NCI-H510A (cell line): ENCODE results near the gene WWP2.
"Not testable (repeated sequence)": the region's sequence is repeated elsewhere in the genome, so short reads cannot be mapped to it uniquely, and the experiment has no call there.

Experiments
- DNase-seq: peaks from one replicate; lab custom pipeline; 2025; lab: John Stamatoyannopoulos, UW

The WWP2 gene

GRCh38 chr16:69831212-69832123 is 69.3 kb downstream of the WWP2 start:
- DNase-seq, result no peak

- DNase-seq, result no peak
Measured at GRCh38 chr16:69833357-69834282, 71.5 kb downstream of the WWP2 start.

DNA sequence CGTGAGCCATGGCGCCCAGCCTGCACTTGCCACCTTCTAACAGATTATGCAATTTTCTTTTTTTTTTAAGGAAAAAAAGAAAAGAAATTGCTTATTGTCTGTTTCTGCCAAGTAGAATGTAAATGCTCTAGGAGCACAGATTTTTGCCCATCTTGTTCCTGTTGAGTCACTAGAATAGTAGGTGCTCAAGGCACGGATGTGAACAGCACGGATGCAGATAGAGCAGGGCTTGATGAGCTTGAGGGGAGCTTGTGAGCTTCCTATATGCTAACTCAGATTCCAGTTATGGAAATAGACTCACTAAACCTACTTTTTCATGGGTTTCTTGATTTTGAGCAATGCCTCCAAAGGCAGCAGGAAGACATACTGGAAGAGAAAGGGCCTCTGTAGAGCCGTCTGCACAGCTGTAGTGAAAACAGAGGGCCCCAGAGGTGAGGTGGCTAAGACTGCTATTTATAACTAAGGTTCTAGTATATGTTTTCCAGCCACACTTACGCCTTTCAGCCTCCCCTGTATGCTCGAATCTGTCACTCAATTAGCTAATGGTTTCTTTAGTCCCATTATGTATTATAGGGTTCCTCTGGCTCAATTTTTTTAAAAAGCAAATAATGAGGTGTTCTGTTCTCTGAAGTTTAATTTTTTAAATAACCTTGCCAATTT is 72.8 kb downstream of the WWP2 start:
- no peak for DNase-seq

DNA sequence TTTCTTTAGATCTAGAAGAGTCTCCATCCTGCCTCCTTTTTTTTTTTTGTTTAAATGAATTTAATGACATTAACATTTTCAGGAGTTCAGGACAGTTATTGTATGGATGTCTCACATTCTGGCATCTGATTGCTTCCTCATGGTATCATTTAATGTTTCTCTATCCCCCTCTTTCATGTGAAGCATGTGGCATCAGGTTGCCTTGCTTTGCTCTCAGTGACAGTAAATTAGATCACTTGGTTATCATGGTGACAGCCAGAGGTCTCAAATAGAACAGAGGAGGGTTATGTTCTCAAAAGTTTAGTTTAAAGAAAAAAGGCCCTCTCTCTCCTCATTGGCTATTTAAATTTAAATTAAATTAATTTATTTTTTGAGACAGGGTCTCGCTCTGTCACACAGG is 74.1 kb downstream of the WWP2 start:
- DNase-seq, result no peak

- DNase-seq, result no peak
Measured at GRCh38 chr16:69837380-69837779, 75.2 kb downstream of the WWP2 start.

- no peak for DNase-seq
Measured at GRCh38 chr16:69838489-69838888, 76.4 kb downstream of the WWP2 start.

GRCh38 chr16:69839240-69839688 is 77.1 kb downstream of the WWP2 start:
- no peak for DNase-seq

DNA sequence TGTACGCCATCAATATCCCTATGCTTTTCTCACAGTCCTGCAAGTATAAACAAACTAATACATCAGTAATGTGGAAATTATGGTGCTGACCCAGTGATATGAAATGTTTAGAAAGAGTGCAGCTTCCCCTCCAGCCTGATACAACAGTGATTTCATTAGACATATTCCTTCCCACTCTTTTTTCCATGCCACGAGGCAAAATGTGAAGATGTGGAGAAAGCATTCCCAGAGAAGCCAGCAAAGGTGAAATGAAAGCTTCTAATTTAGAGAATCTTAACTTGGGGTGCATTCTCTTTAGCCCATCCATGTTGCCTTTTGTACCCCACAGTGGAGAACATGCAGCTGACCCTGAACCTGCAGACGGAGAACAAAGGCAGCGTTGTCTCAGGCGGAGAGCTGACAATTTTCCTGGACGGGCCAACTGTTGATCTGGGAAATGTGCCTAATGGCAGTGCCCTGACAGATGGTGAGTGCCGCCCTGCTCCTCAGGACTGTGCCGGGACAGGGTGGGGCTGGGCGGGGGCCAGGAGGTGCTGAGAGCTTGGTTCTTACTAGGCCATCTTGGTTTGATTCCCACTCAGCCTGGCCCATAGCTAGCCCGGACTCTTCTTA is 77.8 kb downstream of the WWP2 start:
- no peak for DNase-seq

- no peak for DNase-seq
Measured at GRCh38 chr16:69840975-69841374, 78.8 kb downstream of the WWP2 start.

- no peak for DNase-seq
Measured at GRCh38 chr16:69844441-69844840, 82.3 kb downstream of the WWP2 start.

- no peak for DNase-seq
Measured at GRCh38 chr16:69845181-69845580, 83.0 kb downstream of the WWP2 start.

DNA sequence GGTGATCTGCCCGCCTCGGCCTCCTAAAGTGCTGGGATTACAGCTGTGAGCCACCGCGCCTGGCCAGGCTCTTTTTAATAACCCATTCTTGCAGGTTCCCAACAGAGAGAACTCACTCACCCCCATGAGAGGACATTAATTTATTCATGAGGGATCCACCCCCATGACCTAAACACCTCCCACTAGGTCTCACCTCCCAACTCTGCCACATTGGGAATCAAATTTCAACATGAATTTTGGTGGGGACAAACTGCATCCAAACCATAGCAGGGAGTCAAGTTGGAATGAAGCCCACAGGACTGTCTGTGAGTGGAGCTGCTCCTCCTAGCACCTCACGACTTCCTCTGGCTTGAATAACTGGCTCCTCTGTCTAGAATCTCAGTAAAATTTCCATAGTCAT is 85.5 kb downstream of the WWP2 start:
- no peak for DNase-seq

- DNase-seq, result no peak
Measured at GRCh38 chr16:69848637-69849545, 86.8 kb downstream of the WWP2 start.

- no peak for DNase-seq
Measured at GRCh38 chr16:69851491-69852240, 89.5 kb downstream of the WWP2 start.

- DNase-seq, result no peak
Measured at GRCh38 chr16:69852815-69853214, 90.7 kb downstream of the WWP2 start.

DNA sequence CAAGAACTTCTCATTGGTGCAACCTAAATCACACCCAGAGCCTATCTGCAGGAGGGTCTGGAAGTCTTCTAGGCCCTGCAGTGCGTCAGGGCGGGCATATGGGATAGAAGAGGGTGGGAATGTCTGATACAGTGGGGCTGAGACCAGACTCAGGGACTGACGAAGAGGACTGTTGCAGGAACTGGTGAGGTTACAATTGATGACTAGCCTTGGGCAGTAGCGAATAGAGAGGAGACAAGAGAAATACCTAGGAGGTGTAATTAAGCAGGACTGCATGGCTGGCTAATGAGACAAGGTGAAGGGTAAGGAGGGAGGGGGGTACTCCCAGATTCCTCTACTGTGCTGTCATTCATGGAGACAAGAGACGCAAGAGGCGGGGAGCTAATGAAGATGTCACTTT is 91.3 kb downstream of the WWP2 start:
- DNase-seq, result no peak

DNA sequence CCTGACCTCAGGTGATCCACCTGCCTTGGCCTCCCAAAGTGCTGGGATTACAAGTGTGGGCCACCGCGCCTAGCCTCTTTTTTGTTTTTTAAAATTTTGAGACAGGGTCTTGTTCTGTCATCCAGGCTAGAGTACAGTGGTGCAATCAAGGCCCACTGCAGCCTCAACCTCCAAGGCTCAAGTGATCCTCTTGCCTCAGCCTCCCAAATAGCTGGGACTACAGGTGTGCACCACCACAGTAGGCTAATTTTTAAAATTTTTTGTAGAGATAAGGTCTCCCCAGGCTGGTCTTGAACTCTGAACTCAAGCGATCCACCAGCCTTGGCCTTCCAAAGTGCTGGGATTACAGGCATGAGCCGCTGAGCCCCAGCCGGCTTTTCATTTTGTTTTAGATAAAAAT is 92.6 kb downstream of the WWP2 start:
- DNase-seq, result not testable (repeated sequence)

DNA sequence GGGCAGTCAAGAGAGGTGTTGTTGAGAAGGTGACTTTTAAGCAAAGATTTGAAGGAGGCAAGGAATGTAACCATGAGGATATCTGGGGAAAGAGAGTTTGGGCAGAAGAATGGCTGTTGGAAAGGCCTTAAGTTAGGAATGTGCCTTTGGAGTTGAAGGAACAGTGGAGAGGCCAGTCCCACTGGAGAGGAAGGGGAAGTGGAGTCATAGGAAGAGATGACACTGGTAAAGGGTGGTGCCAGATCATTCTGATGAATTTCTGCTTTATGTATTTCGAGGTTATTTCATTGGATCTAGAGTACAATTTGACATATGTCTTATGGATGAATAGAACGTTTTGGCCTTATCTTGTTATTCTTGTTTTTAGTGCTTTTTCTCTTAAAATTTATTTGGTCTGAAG is 93.5 kb downstream of the WWP2 start:
- DNase-seq, result no peak

GRCh38 chr16:69858191-69859104 is 96.3 kb downstream of the WWP2 start:
- no peak for DNase-seq
